ENCODE measurements around the gene ASPHD2.

The ASPHD2 gene

GRCh38 chr22:26476705-26477340 lies 47.8 kb downstream of the ASPHD2 start:
- peak in 1 of 5 donors; percentile 56 for DNase-seq

- no peak for DNase-seq
Observed at GRCh38 chr22:26477341-26477731, 48.3 kb downstream of the ASPHD2 start.

- DNase-seq, result no peak
Observed at GRCh38 chr22:26479043-26479791, 50.2 kb downstream of the ASPHD2 start.

- DNase-seq, result no peak
Observed at GRCh38 chr22:26479792-26480610, 50.9 kb downstream of the ASPHD2 start.

GRCh38 chr22:26480611-26480932 lies 51.5 kb downstream of the ASPHD2 start:
- no peak for DNase-seq

- DNase-seq, result no peak
Observed at GRCh38 chr22:26481112-26481693, 52.1 kb downstream of the ASPHD2 start.

- DNase-seq, result peak in 1 of 5 donors; percentile 41
Observed at GRCh38 chr22:26481694-26482093, 52.6 kb downstream of the ASPHD2 start.

- peak in 1 of 5 donors; percentile 44 for DNase-seq
Observed at GRCh38 chr22:26482161-26482560, 53.1 kb downstream of the ASPHD2 start.

- DNase-seq, result no peak
Observed at GRCh38 chr22:26483043-26483438, 54.0 kb downstream of the ASPHD2 start.

- DNase-seq, result peak; percentile 85 to 96 (median 89)
Observed at GRCh38 chr22:26483439-26484359, 54.6 kb downstream of the ASPHD2 start, which contains the start of the genes HPS4 and SRRD. Gene HPS4 (minus strand): TSS chr22:26483783. CDS start chr22:26481762, 2,021 bp downstream. Gene SRRD (plus strand): TSS chr22:26483877. CDS start chr22:26483891, 14 bp downstream.

- DNase-seq, result peak in 2 of 5 donors; percentile 4 to 17
Observed at GRCh38 chr22:26484360-26484706, 55.3 kb downstream of the ASPHD2 start.

GRCh38 chr22:26485013-26485412 lies 56.0 kb downstream of the ASPHD2 start:
- DNase-seq, result no peak

- DNase-seq, result no peak
Observed at GRCh38 chr22:26485806-26486390, 56.8 kb downstream of the ASPHD2 start.

GRCh38 chr22:26486394-26486793 lies 57.3 kb downstream of the ASPHD2 start:
- no peak for DNase-seq

- no peak for DNase-seq
Observed at GRCh38 chr22:26487996-26488395, 58.9 kb downstream of the ASPHD2 start.

GRCh38 chr22:26489447-26490036 lies 60.5 kb downstream of the ASPHD2 start:
- DNase-seq, result no peak

- DNase-seq, result no peak
Observed at GRCh38 chr22:26492220-26492619, 63.2 kb downstream of the ASPHD2 start.

- no peak for DNase-seq
Observed at GRCh38 chr22:26494506-26494905, 65.4 kb downstream of the ASPHD2 start.

Data from T-helper 1 cell (primary cell).